HG03025 (cell line): Measurements from ENCODE around the gene PRPF40B.

Experiments used
- ATAC-seq: cut with Tn5 transposase; IDR thresholded peaks from one replicate; pipeline ENCODE4 v1.9.1; 2021; ENCODE audit warnings: mild to moderate bottlenecking, moderate library complexity; ENCODE audit not compliant: unreplicated experiment, low FRiP score

PRPF40B gene

DNA sequence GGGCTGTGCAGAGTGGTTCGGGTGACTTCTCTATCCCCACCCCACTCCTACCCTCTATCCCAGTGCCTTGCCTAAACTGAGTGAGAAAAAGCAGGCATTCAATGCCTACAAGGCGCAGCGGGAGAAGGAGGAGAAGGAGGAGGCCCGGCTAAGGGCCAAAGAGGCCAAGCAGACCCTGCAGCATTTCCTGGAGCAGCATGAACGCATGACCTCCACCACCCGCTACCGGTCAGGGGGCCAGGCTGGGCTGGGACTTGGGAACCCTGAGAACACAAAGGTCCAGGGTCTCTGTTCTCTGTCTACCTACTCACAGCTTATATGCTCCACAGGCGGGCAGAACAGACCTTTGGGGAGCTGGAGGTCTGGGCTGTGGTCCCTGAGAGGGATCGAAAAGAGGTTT, 11.7 kb downstream of the PRPF40B start:
- ATAC-seq, result no peak

GRCh38 chr12:49635656-49636055, 12.3 kb downstream of the PRPF40B start:
- no peak for ATAC-seq

GRCh38 chr12:49636574-49636973, 13.2 kb downstream of the PRPF40B start:
- no peak for ATAC-seq

- no peak for ATAC-seq
Observed at GRCh38 chr12:49636979-49637755, 13.8 kb downstream of the PRPF40B start.

GRCh38 chr12:49641748-49642369, 18.5 kb downstream of the PRPF40B start:
- ATAC-seq, result no peak

DNA sequence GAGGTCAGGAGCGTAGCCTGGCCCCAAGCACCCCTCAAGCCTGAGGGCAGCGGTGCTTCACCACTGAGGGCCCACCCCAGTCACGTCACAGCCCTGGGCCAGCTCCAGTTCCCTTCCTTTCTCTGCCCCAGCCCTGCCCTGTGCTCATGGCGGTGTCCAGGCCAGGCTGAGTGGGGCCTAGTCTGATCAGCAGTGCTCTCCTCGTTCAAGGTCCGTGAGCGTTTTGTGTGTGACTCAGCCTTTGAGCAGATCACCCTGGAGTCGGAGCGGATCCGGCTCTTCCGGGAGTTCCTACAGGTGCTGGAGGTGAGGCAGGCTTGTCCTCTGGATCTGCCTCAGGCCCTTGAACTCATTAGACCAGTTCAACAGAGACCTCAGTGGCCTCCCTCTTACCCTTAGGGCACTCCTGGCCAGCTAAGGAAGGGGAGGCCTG, 19.0 kb downstream of the PRPF40B start:
- no peak for ATAC-seq

- ATAC-seq, result no peak
Observed at GRCh38 chr12:49643135-49643534, 19.8 kb downstream of the PRPF40B start.

DNA sequence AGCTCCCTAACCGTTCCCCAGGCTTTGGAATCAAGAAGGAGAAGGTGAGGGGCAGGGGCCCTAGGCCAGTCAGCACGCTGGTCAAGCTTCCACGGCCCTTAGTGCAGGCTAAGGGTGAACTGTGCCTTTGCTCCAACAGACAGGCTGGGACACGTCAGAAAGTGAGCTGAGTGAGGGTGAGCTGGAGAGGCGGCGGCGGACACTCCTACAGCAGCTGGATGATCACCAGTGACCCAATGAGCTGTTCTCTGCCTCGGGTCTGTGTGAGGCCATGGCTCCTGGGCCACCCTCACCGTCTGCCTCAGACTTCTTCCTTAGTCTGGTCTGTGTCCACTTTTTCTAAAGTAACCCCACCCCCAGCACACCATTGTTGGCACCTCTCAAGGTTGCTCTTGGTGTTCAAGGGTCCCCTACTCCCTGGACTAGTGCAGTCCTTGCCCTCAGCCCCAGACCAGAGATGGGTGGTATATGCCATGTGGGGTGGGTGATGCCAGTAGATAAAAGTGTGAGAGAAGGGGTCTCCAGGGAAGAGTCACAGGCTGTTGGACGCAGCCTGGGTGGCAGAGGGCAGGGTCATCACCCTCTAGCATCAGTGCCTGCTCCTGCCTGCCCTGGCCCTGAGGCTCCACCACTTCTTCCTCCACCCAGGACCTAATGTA, 20.7 kb downstream of the PRPF40B start:
- ATAC-seq, result no peak

DNA sequence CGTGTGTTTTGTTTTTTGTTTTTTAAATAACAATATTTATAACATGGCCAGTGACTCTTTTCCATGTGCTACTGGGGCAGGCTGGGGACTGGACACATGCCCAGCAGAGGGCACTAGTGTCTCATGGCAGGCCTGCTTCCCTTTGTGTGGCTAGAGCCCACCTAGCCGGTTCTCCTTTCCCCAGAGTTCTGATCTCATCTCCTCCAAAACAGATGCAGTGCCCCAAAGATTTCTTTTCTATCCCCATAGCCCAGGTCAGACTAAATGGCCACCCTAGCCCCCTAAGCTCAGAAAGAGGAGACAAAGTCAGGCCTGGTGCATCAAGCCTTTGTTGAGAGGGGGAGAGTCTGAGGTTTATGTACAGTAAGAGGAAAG, 21.2 kb downstream of the PRPF40B start:
- no peak for ATAC-seq

- no peak for ATAC-seq
Observed at GRCh38 chr12:49645146-49646039, 22.0 kb downstream of the PRPF40B start.

GRCh38 chr12:49646331-49646830, 23.0 kb downstream of the PRPF40B start:
- no peak for ATAC-seq

- ATAC-seq, result no peak
Observed at GRCh38 chr12:49646871-49647654, 23.7 kb downstream of the PRPF40B start.

- no peak for ATAC-seq
Observed at GRCh38 chr12:49647827-49648711, 24.7 kb downstream of the PRPF40B start.

DNA sequence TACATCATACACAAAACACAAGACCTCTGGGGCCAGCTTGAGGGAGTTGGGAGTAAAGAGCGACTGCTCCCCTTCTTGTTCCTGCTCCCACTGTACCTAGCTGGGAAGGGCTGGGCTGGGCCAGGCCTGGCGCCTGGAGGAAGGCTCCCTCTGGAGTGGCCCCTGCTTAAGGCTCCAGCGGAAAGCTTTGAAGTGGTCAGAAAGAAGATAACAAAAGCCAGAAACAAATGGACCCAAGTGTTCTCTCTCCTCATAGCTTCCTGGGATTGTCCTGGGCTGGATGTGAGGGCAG, 25.3 kb downstream of the PRPF40B start:
- ATAC-seq, result no peak

DNA sequence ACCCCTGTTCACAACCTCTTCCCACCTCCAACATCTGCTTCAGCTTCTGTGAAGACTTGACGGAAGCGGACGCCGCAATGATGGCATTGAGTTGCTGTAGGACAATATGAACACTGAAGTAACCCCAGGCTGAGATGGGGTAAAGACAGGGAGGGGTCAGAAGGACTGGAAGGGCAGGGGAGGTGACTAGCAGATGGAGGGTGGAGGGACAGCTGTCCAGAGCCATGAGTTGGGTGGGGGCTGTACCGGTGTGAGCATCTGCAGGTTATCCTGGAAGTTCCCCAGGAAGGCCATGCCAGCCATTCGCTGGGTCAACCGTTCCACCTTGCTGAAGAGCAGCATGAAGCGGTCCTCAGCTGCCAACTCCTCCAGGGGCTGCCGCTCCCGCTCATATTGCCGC, 26.1 kb downstream of the PRPF40B start:
- ATAC-seq, result no peak

GRCh38 chr12:49649892-49650291, 26.5 kb downstream of the PRPF40B start:
- no peak for ATAC-seq

GRCh38 chr12:49651855-49652254, 28.5 kb downstream of the PRPF40B start:
- no peak for ATAC-seq

GRCh38 chr12:49652921-49653520, 29.7 kb downstream of the PRPF40B start:
- no peak for ATAC-seq

GRCh38 chr12:49654715-49655114, 31.4 kb downstream of the PRPF40B start:
- ATAC-seq, result no peak
